Glutamatergic neuron (in vitro differentiated cells): ENCODE results near the gene PICK1. TPM values are rescaled to one million over a fixed set of nuclear protein-coding genes. Genes with fewer than 3 reads are reported as not detected.
A peak's percentile ranks its signal among the peaks of the same experiment; 100 is the strongest.
"Not testable (repeated sequence)": the region's sequence is repeated elsewhere in the genome, so short reads cannot be mapped to it uniquely, and the experiment has no call there.

ENCODE experiments used
- DNase-seq: peaks from one replicate; pipeline ENCODE4 v3.0.0; 2022
- H3K27ac Mint-ChIP-seq: one replicate; pipeline ENCODE4 v1.8.0; 2020; ENCODE audit warnings: mild to moderate bottlenecking, mixed read lengths, inconsistent platforms; ENCODE audit not compliant: unreplicated experiment
- H3K27me3 Mint-ChIP-seq: one replicate; pipeline ENCODE4 v1.8.0; 2020; ENCODE audit warnings: mild to moderate bottlenecking, moderate library complexity, mixed read lengths, inconsistent platforms; ENCODE audit not compliant: unreplicated experiment
- H3K36me3 Mint-ChIP-seq: one replicate; pipeline ENCODE4 v1.8.0; 2020; ENCODE audit warnings: mild to moderate bottlenecking, mixed read lengths, inconsistent platforms; ENCODE audit not compliant: unreplicated experiment
- H3K4me1 Mint-ChIP-seq: one replicate; pipeline ENCODE4 v1.8.0; 2020; ENCODE audit warnings: mild to moderate bottlenecking, low read depth, mixed read lengths, inconsistent platforms; ENCODE audit not compliant: unreplicated experiment
- H3K4me3 Mint-ChIP-seq: one replicate; pipeline ENCODE4 v1.8.0; 2020; ENCODE audit warnings: mild to moderate bottlenecking, mixed read lengths, inconsistent platforms; ENCODE audit not compliant: unreplicated experiment
- H3K9me3 Mint-ChIP-seq: one replicate; pipeline ENCODE4 v1.8.0; 2020; ENCODE audit warnings: mild to moderate bottlenecking, moderate library complexity, mixed read lengths, inconsistent platforms; ENCODE audit not compliant: unreplicated experiment
- total RNA-seq: library from RNA; stranded (reverse); fragmentation: NEBNext Ultra II Directional; extraction: Animal tissue kit (Norgen Biotek cat#: 25700); gene quantifications from one replicate; pipeline ENCODE4 v1.2.1, GENCODE V29; 2021; ENCODE audit not compliant: unreplicated experiment
- TF ChIP-seq, protein P1 (sequence below): fragments of 200-600 bp; sonication (generic); IDR thresholded peaks from one replicate; pipeline ENCODE4 v1.5.0; 2021; ENCODE audit not compliant: partially characterized antibody, unreplicated experiment

The PICK1 gene
- total RNA-seq, 1 donor from 2014 or later: 44.8 TPM

DNA sequence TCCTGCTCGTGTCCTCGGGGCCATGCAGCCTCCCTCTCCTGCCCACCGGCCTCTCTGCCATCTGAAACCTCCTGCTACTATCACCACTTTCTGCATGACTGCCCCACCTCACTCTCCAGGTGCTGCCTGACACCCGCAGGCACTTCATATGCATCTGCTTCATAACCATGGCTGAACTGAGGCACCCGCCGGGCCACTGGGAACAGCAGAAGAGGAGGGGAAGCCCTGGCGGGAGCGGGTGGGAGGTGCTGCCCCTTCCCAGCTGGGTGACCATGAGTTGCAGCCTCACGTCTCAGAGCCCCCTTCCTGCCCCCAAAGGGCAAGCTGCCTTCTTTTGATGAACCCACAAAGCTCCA is 21.7 kb upstream of the PICK1 start:
- no peak for DNase-seq
- H3K27ac Mint-ChIP-seq: no peak overlapping the region
- peaks cover 9% of the 10 kb centered on the region for H3K27me3 Mint-ChIP-seq
- TF ChIP-seq, protein P1, sequence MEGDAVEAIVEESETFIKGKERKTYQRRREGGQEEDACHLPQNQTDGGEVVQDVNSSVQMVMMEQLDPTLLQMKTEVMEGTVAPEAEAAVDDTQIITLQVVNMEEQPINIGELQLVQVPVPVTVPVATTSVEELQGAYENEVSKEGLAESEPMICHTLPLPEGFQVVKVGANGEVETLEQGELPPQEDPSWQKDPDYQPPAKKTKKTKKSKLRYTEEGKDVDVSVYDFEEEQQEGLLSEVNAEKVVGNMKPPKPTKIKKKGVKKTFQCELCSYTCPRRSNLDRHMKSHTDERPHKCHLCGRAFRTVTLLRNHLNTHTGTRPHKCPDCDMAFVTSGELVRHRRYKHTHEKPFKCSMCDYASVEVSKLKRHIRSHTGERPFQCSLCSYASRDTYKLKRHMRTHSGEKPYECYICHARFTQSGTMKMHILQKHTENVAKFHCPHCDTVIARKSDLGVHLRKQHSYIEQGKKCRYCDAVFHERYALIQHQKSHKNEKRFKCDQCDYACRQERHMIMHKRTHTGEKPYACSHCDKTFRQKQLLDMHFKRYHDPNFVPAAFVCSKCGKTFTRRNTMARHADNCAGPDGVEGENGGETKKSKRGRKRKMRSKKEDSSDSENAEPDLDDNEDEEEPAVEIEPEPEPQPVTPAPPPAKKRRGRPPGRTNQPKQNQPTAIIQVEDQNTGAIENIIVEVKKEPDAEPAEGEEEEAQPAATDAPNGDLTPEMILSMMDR: no peak
- peaks cover 5% of the 10 kb centered on the region for H3K4me1 Mint-ChIP-seq
- H3K36me3 Mint-ChIP-seq: no peaks in the 10 kb centered on the region
- peak overlapping the region; percentile 39 for H3K4me3 Mint-ChIP-seq
- peaks cover 4% of the 10 kb centered on the region for H3K9me3 Mint-ChIP-seq

DNA sequence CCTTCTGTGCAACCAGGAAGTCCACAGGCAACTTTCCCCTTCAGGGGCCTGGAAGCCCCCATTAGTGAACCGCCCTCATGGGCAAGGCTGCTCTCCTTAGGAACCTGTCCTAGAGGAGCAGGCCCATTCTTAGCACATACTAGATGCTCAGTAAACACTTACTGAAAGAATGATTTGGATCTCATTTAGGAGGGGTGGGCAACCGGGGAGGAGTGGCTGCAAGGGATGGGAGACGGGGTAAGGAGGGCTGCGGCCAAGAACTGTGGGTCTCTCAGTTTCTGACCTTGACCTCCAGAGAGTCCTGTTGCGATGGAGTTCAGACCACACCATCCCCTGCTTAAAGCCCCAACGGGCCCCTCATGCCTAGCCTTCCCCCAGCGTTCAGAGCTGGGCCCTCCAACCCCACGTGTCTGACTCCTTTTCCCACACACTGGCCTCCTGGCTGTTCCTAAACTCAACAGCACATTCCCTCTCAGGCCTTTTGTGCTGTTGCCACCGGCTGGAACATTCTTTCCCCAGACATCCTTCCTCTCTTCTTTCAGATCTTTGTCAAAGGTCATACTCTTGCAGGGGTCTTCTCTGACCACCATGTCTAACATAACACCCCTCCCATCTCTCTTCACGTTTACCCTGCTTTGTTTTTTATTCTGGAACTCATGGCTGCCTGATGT is 20.7 kb upstream of the PICK1 start:
- DNase-seq: no peak
- Mint-ChIP-seq H3K36me3 (no peaks in the 10 kb centered on the region), H3K4me1 (no peaks in the 10 kb centered on the region), H3K4me3 (no peak overlapping the region), H3K27me3 (peaks cover 11% of the 10 kb centered on the region), H3K9me3 (peaks cover 6% of the 10 kb centered on the region), H3K27ac (no peak overlapping the region)
- TF ChIP-seq, protein P1: no peak

DNA sequence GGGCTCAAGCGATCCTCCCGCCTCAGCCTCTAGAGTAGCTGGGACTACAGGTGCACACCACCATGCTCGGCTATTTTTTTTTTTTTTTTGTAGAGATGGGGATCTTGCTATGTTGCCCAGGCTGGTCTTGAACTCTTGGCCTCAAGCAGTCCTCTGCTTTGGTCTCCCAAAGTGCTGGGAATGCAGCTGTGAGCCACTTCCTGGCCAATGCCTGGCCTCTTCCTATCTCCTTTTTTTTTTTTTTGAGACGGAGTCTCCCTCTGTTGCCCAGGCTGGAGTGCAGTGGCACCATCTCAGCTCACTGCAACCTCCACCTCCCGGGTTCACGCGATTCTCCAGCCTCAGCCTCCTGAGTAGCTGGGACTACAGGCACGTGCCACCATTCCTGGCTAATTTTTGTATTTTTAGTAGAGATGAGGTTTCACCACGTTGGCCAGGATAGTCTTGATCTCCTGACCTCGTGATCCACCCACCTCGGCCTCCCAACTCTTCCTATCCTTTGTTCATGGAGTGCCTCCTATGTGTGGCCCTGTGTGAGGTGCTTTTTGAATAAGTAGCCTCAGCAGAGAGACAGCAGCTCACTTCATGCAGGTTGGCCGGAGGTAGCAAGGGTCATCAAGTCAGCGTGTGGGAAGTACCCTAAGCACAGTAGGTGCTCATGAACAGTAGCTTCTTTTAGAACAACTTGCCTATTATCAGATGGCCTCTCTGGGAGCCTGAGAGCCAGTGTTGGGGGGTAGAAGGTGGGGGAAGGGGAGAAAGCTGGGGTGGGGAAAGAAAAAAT is 19.6 kb upstream of the PICK1 start:
- H3K4me1 Mint-ChIP-seq, H3K4me3 Mint-ChIP-seq, DNase-seq, H3K27ac Mint-ChIP-seq, H3K36me3 Mint-ChIP-seq, H3K9me3 Mint-ChIP-seq: not testable (repeated sequence)
- peaks cover 12% of the 10 kb centered on the region for H3K27me3 Mint-ChIP-seq

DNA sequence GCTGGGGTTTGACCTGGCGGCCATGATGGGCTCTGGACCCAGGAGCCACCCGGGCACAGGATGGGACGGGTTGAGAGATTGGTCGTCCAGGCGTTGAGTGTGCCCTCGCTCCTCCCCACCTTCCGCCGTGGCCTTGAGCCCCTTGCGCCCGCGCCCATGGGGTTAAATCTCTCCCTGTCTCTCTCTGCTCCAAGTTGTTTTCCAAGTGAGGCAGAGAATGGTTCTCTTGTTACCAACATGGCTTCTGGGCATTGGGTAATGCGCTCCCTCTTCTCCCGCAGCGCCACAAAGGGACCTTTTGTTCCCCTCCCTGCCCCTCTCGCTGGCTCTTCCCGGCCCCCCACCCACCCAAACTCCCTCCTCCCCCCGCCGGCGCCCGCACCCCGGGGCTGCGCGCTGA is 18.8 kb upstream of the PICK1 start:
- no peaks in the 10 kb centered on the region for H3K4me1 Mint-ChIP-seq
- H3K27ac Mint-ChIP-seq: no peak overlapping the region
- peaks cover 7% of the 10 kb centered on the region for H3K9me3 Mint-ChIP-seq
- TF ChIP-seq, protein P1: no peak
- no peaks in the 10 kb centered on the region for H3K36me3 Mint-ChIP-seq
- DNase-seq: no peak
- H3K4me3 Mint-ChIP-seq: no peak overlapping the region
- peaks cover 12% of the 10 kb centered on the region for H3K27me3 Mint-ChIP-seq

DNA sequence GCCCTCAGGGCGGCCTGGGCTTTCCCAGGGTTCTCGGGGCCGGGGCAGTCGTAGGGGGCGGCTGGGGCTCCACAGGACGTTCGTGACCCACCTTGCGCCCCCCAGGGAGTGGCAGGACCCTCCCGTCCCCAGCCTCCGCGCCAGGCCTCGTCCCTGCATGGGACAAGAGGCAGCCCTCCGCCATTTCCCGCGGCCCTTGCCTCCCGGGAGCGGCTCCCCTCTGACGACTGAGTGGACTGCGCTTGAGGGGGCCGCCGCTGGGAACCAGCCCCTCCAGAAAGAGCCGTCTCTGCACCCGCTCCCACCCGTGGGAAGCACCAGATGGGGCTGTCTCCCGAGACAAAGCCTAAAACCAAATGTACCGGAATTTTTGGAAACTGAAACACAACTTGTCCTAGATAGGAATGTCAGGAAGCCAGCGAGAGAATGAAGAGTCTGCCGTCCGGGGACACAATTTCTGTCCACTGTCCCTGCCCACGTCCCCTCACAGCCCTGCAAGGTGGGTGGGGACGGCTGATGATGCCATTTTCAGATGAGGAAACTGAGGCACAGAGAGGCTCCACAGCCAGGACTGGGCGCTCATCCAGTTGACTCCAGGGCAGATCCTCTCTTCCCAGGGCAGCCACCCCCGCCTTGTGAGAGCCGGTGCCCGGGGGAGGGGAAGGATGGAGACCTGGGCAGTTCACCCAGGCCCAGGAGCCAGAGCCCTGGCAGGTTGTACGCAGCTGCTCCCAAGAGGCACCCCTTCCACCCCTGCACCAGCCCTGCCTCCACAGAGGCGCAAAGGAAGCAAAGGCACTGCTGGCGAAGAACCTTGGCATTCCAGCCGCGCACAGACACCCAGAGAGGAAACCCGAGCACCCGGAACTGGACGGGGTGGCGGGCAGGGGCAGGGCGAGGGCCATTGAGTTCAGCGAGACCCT is 18.1 kb upstream of the PICK1 start:
- no peaks in the 10 kb centered on the region for H3K4me1 Mint-ChIP-seq
- H3K9me3 Mint-ChIP-seq: peaks cover 7% of the 10 kb centered on the region
- no peak overlapping the region for H3K27ac Mint-ChIP-seq
- TF ChIP-seq, protein P1: no peak
- no peak overlapping the region for H3K4me3 Mint-ChIP-seq
- peaks cover 11% of the 10 kb centered on the region for H3K27me3 Mint-ChIP-seq
- no peak for DNase-seq
- no peaks in the 10 kb centered on the region for H3K36me3 Mint-ChIP-seq
